Ammon's horn (tissue), 1 donor: ENCODE data around the gene CLEC16A.
A peak's percentile ranks its signal among the peaks of the same experiment; 100 is the strongest.
"Not testable (repeated sequence)": the region's sequence is repeated elsewhere in the genome, so short reads cannot be mapped to it uniquely, and the experiment has no call there.

Experiments
- DNase-seq: peaks from one replicate; pipeline ENCODE4 v3.0.0-alpha.2; 2016; ENCODE audit warnings: low spot score

CLEC16A gene

DNA sequence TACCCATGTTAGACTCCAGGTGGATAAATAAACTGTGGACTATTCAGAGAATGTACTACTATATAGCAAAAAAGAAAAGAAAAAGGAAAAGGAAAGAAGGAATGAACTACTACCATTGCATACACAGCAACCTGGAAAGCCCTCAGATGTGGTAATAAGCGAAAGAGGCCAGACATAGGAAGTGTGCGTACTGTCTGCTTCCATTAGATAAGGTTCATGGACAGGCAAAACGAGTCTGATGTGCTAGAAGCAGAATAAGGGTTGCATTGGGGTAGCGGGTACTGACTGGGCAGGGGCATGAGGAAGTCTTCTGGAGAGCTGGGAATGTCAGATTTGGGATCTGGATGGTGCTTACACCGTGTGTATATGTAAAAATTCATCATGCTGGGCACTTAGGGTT lies 21.8 kb downstream of the CLEC16A start:
- no peak for DNase-seq

- DNase-seq: not testable (repeated sequence)
Measured at GRCh38 chr16:10966559-10966958, 22.2 kb downstream of the CLEC16A start.

- DNase-seq: no peak
Measured at GRCh38 chr16:10967986-10968385, 23.6 kb downstream of the CLEC16A start.

- no peak for DNase-seq
Measured at GRCh38 chr16:10968498-10968897, 24.1 kb downstream of the CLEC16A start.

GRCh38 chr16:10969615-10970014 lies 25.3 kb downstream of the CLEC16A start:
- no peak for DNase-seq

DNA sequence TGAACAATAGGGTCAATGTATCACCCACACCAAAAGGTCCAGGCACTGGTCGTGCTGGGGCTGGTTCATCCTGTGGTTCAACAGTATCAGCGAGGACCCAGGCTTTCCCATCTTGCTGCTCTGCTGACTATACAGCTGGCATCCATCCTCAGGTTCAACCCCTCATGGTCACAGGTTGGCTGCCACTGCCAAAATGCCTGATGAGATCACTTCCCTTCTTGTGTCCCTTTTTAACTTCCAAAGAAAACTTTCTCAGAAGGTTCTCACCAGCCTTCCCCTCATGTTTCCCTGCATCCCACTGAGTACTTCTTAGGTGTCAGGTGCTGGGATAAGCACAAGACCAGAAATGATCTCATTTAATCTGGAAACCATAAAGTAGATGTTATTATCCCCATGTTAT lies 25.7 kb downstream of the CLEC16A start:
- no peak for DNase-seq

DNA sequence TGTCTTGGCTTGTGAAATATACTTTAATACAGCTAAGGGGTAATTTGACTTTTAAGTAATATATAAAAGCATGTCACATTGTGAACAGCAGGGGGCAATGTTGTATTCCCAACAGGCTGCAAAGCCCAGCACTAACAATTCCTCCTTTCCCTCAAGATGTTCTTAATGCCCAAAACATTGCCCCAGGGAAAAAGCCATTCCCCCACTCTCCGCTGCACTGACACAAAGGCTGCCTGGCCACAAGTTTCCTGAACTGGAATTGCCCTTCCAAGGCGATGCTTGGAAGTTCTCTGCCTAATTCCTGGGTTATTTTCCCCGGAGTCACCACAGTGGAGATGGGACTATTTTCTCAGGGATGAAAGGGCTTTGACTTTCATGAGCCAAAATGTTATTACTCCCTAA lies 27.2 kb downstream of the CLEC16A start:
- peak; percentile 87 for DNase-seq

- no peak for DNase-seq
Measured at GRCh38 chr16:10972108-10972818, 27.9 kb downstream of the CLEC16A start.

DNA sequence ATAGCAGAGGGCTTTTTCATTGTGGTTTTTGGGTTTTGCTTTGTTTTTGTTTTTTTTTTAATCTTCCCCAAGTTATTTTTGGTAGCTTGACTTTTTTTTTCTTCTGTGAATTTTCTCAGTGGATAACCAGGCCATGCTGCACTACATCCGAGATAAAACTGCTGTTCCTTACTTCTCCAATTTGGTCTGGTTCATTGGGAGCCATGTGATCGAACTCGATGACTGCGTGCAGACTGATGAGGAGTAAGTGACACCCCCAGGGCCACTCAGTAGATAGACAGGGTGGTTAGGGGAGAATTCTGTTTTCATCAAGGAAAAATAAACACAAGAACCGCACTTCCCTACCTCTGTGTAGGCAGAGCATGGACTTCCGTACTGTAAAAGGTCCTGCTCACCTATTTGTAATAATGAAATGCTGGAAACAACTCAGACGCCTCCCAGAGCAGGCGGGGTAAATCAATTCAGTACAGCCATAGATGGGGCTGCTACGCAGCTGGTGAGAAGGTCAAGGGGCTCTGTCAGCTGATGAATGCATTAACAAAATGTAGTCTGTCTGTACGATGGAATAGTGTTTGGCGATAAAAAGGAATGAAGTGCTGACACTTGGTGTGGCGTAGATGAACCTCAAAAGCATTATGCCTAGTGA lies 28.6 kb downstream of the CLEC16A start:
- DNase-seq: no peak

DNA sequence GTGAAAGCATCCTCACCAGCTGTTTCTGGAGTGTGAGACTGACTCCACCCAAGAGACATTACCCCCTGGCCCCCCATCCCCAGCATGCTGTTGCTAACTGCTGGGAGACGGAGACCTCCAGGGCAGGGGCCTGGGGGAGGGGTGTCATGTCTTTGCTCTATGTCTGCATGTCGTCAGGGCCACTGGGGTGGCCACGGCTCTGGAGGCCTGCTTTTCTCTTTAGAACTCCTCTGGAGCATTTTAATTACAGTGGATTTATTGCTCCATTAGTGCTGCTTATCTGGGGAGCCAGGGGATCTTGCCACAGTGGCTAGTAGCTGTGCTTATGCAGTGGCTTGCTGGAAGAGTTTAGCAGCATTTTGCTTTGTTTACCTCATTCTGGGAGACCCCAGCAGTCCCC lies 32.3 kb downstream of the CLEC16A start:
- no peak for DNase-seq

GRCh38 chr16:10978124-10978523 lies 33.8 kb downstream of the CLEC16A start:
- no peak for DNase-seq

DNA sequence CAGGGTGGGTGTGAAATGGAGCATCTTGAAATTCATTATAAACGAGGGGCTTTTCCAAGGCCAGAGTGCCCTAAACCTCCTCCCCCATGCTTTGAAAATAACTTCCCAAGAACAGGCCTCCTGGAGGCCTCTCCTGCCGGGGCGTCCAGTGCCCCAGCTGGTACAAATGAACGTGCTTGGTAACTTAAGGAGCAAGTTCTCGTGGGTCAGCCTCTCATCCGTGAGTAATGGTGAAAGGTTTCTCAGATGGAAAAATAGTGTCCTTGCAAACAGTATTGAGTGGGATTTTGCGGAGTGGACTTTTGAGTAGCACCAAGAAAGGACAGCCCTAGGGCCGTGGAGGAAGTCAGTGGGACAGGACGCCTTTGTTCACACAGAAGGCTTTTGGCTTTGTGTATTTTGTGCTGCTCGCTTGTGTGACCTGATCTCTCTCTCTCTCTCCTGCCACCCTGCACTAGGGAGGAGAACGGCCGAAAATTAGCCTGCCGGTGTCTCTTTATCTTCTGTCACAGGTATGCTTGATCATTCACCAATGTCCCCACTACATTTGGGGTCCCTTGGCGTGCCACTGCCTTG lies 34.6 kb downstream of the CLEC16A start:
- DNase-seq: peak; percentile 18

GRCh38 chr16:10979717-10980601 lies 35.6 kb downstream of the CLEC16A start:
- peak; percentile 67 for DNase-seq

DNA sequence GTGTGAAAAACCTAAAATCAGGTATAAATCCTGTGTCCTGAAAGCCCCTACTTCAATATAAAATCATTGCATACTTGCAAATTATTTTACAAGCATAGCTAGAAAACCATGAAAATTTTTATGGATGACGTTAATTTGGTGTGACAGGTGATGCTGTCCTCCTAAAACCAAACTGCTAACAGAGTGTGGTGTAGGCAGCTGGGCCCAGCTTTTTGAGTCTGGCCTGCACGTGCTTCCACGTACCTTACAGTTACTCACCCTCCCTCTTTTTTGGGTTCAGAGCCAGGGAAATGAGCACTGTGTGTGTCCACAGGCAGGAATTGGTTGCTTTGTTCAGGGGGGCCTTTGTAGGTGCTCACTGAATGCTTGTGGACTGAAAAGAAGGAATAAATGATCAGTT lies 36.4 kb downstream of the CLEC16A start:
- DNase-seq: no peak

DNA sequence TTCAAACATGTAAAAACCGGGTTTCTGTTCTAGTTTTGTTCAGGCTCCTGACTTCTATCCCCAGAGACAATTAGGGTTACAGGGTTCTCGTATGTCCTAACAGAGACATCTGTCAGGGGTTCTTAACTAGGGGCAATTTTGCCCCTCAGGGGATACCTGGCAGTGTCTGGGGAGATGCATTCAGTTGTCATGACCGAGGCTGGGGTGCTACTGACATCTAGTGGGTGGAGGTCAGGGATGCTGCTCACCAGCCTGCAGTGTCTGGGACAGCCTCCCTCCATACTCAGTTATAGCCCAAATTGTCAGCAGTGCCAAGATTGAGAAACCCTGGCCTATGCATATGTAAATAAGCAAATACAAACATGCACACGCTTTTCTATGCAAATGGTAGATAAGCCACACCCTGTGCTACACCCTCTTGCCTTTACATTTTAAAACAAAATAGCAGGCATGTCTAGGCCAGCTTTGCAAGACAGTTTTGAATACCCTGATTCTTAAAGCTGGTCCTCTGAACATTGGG lies 37.4 kb downstream of the CLEC16A start:
- no peak for DNase-seq

GRCh38 chr16:10982465-10983150 lies 38.2 kb downstream of the CLEC16A start:
- peak; percentile 40 for DNase-seq

GRCh38 chr16:10983159-10983558 lies 38.8 kb downstream of the CLEC16A start:
- DNase-seq: no peak

DNA sequence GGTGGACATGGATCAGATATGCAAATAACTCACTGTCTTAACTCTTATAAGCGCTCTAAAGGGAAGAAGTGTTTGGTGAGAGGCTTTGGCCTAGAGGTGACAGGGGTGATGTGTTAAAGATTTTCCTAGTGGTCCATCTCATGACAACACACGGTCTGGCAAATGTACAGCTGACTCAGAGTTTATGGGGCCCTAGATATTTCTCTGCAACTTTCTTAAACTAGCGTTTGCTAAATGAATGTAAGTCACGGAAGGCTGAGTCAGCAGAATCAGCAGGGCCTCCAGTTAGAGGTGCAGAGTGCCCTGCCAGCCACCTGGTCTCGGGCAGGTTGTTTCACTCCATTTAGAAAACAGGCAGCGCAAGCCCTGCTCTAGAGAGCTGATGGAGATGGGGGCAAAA lies 40.1 kb downstream of the CLEC16A start:
- DNase-seq: no peak

DNA sequence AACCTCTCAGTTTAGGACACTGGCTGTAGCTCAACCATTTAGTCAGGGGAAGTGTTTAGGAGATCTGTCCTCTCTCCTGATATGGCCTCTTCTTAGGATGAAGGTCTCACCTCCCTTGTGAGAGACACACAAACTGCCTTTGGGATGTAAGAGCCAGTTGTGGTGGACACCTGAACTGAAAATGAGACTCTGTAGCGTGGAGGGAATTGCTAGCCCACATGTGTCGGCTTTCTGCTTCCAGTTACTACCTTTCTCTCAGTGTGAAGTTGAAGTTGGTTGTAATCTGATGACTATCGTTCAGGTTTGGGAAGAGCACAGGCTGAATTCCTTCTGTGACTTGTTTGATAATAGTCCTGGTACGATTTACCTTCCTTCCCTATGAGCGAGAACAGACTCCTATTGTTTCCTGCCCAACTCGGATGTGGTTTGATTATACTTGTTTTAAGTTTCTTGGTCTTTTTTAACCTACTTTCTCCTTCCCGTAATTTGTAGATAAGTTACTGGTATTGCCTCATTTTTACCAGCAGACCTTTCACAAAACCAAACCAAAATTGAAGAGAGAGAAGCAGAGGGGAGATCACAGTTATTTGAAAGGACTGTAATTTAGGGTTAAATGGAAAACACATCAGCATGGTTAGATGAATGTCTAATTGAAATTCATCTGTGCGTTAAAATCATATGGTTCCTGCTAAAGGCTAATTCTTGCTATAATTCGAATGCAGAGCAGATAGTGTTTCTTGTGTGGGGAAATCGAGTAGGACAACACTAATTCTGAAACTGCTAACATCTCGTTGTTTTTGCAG lies 43.2 kb downstream of the CLEC16A start:
- DNase-seq: no peak

DNA sequence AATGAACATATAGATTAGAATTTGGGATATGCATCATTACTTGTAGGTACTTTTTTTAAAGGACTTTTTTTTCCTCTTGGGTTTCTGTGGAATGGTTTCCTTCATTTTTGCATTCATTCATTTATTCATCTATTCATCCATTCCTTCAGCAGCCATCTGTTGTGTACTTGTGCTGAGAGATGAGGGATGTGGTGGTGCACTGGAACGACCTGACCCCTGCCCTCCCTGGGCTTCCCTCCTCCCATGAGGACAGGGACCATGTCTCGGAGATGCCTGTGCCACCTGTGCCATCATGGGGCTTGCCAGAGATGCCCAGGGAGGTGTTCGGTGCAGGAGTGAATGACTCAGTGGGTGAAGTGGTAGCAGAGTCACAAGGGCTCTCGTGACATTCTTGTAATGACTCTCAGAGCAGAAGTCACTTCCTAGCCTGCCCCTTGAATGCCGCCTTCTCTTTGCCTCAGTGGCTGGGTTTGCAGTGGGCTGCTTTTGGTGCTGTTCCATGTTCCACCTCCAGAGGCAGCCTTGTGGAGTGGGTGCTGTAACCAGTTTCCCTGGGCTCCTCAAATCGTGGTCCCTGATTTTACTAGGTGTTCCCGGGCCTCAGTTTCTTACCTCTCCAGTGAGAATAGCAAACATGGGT lies 43.9 kb downstream of the CLEC16A start:
- DNase-seq: no peak
